Islet precursor cell (in vitro differentiated cells): Measurements from ENCODE around the gene NUP50.
"Not testable (repeated sequence)": the region's sequence is repeated elsewhere in the genome, so short reads cannot be mapped to it uniquely, and the experiment has no call there.

Source experiments
- DNase-seq: peaks from one replicate; pipeline ENCODE4 v3.0.0-alpha.2; 2018

NUP50 gene

DNA sequence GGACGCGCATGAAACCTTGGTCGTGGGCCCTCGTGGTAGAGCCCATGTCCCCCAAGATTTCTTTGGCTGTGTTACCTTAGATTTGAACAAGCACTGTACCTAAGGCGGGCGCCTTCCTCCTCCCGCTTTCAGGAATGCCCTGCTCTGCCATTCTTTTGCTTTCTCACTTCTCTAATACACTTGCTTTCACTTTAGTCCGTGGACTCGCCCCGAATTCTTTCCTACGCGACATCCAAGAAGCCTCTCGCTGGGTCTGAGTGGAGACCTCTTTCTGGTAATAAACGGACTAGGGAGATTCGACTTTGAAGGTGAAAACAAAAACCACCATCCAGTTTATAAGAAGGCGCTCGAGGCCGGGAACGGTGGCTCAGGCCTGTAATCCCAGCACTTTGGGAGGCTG is 1.2 kb upstream of the NUP50 start:
- no peak for DNase-seq

DNA sequence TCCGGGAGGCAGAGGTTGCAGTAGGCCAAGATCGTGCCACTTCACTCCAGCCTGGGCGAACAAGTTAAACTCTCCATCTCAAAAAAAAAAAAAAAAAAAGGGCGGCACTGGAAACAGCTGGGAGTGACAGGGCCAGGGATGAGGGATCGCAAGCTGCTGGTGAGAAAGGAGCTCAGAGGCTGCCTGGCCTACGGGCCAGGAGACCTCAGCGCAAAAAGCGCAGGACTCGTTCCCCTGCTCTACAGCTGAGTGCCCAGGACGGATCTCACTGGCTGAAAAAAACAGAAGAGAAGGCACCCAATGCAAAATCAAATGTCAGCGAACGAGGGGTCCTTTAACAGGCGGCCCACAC is 650 bp upstream of the NUP50 start:
- DNase-seq, result peak; percentile 70

DNA sequence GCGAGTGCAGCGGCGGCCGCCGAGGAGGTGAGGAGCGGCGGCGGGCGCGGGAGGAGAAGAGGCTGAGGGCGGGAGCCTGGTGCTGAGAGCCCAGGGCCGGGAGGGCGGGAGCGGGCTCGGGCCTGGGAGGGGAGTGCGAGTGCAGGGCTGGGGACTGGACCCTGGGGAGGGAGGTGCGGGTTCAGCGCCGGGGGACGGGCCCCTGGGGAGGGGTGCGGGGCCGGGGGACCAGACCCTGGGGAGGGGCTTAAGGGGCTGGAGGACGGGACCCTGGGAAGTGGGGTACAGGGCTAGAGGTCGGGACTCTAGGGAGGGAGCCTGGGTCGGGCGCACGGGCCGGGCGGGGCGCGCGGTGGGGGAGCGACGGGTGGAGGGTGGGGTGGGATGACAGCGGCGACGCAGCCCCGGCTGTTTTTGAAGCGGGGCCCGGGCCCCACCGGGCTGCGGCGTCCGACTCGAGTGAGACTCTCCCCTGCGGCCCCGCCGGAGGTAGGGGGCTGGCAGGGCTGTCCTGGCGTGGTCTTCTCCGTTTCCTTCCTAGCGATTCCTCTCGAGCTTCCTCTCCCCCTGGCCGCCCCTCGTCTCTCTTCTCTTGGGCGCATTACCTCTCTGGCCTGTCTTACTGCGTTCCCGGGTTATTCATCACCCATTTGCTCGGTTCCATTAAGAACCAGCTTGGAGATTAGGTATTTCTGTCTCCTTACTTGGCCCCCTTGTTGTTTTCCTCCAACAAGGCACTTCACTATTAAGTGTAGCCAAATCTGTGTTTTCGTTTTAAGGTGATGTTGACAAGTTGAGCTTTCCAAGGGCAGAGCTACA is 754 bp downstream of the NUP50 start:
- peak; percentile 68 for DNase-seq

DNA sequence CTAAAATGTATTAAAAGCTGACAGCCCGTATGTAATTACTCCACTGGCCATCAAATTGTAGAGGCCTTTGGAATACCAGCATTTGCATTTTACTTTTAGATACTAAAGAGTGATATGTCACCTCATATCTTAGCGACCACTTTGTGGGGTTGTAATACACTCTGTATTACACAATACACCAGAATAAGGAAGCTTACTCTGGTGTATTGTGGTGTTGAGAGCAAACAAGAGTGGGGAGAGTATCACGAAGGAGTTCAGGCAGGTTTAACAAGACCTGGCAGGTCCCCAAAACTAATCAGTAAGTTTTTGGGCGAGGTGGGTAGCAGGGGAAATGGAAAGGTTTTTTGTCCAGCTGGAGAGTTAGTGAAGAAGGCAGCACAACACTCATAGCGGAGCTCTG is 3.2 kb downstream of the NUP50 start:
- no peak for DNase-seq

DNA sequence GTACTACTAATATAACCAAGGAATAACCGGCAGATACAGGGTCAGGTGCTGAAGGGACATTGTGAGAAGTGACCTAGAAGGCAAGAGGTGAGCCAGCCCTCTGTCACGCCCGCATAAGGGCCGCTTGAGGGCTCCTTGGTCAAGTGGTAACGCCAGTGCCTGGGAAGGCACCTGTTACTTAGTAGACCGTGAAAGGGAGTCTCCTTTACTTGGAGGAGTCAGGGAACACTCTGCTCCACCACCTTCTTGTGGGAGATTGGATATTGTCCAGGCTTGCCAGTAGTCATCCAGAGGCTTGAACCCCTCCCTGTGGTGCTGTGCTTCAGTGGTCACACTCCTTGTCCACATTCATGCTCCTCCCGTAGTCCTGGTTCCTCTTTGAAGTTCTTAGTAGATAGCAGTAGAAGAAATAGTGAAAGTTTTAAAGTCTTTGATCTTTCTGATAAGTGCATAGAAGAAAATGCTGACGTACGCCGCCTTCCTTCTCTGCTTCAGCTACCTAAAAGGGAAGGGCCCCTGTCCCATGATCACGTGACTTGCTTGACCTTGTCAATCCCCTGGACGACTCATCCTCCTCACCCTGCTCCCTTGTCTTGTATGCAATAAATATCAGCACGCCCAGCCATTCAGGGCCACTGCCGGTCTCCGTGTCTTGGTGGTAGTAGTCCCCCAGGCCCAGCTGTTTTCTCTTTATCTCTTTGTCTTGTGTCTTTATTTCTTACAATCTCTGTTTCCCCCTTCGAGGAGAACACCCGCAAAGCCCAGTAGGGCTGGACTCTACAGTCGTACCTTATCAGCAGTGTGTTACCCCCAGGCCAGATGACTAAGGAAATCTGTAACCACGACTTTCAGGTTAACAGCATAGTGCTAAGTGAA is 6.1 kb downstream of the NUP50 start:
- DNase-seq, result peak; percentile 85

DNA sequence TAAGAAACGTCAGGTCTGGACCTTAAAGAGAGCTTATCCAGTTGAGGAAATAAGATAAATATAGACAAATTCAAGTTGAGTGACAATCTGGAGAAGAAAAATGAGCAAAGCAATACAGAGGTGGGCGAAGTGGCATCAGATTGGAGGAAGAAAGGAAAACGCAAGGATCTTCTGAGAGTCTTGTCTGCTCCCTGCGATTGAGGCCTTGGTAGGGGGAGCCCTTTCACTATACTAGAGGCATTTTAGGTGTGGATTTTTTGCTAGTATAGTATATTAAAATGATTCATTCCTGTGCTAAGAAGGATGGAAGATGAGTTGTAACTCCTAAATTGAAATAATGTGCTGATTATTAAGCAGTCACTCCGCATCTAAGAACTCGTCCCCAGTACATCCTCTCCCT is 8.1 kb downstream of the NUP50 start:
- DNase-seq, result no peak

DNA sequence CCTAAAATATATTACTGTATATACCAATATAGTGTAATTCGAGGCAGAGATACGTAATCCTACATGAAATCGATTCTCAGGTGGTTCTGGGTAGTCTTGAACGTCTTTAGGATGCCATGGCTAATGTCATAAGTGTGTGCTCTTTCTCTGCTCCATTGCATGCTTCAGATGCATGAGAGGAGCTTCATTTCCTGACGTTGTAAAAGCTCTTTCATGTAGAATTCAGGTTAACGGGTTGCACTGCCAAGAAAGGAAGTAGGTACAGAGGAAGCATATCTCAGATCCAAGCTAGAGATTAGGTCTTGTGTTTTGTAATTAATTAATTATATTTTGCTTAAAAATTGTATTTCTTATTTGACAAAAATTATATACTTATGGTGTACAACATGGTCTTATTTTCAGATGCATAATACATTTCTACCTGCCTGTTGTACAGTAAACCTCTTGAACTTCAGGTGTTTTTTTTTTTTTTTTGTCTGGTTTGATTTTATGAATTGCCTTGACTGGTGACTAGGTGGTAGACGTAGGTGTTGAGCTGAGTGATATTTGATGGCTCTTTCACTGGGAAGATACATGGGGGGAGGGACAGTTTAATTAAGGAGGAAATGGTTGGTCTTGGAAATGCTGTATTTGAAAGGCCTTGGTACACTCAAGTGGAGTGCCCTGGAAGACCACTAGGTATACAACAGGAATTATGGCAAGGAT is 9.3 kb downstream of the NUP50 start:
- no peak for DNase-seq

DNA sequence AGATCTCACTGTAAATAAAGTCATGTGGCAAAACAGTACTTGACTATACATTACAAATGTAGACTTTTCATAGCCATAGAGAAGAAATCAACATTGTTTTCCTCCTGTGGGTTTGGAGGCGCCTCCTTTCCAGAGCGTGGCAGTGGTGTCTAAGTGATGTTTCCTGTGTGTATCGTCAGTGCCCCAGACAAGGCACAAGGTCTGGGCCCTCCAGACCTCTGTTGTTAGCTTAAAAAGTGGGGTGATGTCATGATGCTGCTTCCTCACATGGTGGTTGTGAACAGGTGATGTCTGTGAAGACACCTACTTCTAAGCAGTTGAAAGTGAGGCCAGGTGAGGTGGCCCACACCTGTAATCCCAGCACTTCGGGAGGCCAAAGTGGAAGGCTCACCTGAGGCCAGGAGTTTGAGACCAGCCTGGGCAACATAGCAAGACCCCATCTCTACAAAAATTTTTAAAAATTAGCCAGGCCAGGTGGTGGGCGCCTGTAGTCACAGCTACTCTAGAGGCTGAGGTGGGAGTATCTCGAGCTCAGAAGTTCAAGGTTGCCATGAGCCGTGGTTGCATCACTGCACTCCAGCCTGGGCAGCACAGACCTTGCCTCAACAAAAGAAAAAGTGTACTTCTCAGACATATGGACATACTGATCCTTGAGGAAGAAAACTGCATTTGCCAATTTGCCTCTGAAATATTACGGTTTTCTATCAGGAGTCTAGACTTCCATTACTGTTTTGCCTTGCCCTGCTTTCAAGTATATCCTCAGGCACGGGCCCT is 15.7 kb downstream of the NUP50 start:
- no peak for DNase-seq

DNA sequence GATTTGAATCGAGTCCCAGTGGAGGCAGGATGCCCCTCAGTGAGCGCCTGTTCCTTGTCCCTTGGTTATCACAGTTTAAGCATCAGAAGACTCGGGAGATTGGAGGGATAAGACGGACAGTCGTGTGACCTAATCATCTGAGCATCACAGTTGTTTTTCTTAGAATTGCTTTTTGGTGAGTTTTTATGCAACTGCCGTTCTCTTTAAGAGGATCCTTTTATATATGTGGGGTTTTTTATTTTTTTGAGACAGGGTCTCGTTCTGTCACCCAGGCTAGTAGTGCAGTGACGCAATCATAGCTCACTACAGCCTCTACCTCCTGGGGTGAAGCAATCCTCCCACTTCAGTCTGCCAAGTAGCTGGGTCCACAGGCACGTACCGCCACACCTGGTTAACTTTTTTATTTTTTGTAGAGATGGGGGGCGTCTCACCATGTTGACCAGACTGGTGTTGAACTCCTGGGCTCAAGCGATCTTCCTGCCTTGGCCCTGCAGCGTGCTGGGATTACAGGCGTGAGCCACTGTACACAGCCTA is 16.5 kb downstream of the NUP50 start:
- no peak for DNase-seq

DNA sequence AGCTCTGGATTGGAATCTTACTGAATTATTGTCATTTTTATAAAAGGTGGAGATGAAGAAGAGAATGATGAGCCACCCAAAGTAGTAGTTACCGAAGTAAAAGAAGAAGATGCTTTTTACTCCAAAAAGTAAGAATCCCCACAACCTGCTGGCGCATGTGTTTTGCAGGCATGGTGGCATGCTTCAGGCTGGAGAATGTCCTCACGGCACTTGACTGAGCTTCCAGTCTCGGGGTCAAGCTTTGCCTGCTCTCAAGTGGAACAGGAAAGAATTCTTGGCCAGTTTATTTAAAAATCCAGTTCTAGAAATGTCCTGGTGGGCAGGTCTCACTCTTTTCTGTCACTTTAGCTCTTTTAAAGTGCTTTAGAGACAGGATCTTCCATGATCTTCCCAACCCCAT is 17.5 kb downstream of the NUP50 start:
- DNase-seq, result no peak

DNA sequence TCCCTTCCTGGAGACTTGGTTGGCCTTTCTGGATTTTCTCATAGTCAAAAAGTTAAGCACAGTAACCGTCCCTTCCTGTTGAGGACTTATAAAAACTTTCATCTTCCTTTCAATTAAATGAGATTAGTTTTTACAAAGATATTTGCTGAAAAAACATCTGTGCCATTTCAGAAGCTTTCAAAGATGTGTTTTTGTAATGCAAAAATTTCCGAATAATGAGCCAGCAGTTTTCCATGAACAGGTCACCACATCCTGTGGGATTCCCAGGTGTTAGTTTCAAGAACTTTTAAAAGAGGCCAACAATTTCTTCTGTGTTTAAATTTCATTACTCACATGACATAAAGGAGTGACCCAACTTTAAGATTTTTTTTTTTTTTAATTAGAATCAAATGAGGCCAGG is 18.0 kb downstream of the NUP50 start:
- DNase-seq, result no peak

DNA sequence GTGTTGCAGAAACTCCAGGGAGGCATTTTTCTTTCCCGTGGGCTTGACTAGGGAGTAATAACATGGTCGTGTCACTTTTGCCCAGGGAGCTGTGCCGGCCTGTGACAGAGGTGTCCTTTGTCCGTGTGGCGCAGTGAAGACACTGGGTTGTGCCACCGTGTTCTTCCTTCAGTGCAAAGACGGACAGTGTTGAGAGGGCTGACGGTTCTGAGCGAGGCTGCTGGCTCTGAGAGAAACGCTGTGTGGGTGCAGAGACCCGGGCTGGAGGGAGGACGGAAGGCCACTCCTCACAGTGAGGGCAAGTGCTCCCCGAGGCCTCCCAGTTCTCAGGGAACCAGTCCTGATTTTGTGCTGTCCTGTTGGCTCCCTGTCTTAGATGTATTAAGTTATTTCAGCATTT is 20.2 kb downstream of the NUP50 start:
- DNase-seq, result no peak

DNA sequence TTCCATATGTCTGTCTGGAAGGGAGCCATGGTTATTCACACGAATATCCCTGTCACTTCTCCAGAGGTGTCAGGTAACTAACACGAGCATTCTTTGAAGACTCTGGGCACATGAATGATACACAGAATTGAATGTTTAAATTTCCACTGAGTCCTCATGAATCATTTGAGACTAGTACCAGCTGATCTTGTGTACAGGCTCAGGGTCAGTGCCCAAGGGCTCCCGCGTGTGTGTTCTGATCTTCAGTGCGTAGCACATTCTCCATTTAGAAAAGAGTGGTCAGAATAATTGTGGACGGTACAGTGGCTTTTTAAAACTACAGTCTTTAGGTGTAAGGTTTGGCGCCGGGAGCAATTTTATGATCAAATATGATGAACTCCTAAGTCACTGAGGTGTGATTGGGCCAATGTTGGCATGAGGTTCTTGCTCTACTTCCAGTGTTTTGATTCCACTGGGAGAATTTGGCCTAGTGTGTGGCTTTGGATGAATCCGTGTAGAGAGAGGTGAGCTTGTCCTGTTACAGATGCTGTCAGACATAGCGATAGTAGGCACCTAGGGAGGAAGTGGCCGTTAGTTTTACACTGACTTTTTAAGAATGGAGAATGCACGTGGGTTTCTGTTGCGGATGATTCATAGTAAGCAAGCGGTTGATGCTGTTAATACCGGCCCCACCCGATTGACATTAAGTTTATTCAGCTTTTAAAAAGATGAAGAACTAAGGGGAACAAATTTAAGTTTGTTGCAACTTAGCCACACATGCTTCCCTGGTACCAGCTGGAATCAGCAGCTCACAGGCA is 22.2 kb downstream of the NUP50 start:
- no peak for DNase-seq

DNA sequence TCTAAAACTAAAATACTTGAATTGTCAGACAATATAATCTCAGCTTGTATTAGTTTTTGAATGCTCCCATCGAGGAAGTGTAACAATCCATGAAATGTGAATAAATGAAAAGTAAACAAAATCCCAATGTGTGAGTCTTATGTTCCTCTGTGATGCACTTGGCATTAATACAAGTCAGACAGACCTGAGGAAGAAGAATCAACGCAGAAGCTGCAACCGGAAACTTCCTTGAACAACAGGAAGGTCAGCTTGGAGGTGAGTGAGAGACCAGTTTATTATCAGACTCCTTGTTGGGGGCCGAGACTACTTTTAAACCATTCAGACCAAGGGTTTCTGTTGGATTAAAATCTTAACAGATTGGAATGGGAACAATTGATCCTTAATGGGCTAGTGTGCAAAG is 24.2 kb downstream of the NUP50 start:
- DNase-seq, result no peak

DNA sequence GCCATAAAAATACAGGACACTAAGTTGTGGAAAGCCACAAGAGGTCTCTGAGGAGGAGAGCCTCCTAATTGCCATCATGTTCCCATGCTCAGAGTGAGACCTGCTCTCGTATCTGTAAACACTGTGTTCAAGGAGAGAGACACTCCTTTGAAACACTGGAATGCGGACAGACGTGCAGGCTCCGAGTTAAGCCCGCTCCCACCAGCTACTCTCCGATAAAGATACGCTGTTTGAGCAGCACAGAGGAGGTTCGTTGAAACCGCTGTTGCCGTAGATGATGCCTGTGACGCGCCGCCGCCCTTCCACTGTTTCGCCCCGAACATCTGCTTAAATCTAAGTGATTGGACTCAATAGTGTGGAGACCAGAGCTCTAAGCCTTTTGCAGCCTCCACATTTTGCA is 25.1 kb downstream of the NUP50 start:
- DNase-seq, result peak; percentile 59

DNA sequence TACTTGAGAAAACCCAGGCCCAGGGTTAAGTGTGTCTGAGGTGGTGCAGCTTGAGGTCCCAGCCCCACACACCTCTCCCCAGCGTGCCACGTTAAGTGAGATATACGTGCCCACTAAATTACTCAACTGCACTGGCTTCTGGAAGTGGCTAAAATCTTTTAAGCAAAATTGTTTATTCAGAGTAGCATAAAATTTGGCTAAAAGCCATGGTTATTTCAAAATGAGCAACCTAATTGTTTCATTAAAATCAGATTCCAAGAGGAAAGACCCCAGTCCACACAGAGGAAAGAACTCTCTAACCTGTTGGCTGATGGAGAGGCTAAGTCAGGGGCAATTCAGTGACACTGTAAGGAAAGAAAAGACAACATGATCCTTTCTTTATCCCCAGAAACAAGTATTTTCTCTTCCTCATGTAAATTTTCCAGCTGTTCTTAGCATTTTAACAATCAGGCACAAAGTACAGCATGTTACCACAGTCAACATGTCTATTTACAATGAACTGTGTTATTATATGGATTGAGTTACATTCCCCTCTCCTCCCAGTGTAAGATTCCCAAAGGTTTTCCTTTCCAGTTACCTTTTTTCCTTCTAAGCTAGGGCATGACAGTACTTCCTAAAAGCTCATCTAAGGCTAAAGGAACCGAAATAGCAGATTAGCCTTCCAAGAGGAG is 26.6 kb downstream of the NUP50 start:
- DNase-seq, result no peak

DNA sequence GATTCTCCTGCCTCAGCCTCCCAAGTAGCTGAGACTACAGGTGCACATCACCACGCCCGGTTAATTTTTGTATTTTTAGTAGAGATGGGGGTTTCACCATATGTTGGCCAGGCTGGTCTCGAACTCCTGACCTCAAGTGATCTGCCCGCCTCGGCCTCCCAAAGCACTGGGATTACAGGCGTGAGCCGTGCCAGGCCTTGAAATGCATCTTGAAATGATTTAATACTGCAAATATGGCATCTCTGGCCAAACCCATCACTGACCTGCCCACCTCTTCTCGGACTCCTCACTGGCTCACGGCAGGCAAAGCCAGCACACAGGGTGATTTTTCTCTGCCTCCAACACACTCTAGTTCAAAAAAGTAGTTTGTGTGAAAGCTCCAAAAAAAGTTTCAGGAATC is 28.0 kb downstream of the NUP50 start:
- not testable (repeated sequence) for DNase-seq

DNA sequence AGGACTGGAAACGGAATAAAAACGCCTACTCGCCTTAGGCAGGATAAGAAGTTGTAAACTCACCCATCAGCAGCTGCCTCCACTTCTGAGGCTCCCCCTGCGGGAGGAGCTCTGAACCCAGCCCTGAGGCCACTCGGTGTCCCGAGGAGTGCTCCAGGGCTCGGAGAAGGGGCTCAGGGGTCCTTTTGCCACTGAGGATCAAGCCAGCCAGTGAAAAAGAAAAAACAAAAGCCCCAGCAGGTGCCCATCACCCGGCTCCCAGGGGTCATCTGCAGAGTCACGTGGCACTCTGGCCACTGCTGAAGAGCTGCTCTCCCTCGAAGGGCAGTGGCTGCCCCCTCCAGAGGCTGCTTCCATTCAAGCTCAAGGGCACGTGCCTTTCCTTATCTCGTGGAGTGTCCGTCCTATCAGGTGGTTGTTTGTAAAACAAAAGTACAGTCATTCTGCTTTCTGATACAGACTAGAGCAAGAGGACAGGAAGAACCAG is 29.0 kb downstream of the NUP50 start:
- DNase-seq, result peak; percentile 62

DNA sequence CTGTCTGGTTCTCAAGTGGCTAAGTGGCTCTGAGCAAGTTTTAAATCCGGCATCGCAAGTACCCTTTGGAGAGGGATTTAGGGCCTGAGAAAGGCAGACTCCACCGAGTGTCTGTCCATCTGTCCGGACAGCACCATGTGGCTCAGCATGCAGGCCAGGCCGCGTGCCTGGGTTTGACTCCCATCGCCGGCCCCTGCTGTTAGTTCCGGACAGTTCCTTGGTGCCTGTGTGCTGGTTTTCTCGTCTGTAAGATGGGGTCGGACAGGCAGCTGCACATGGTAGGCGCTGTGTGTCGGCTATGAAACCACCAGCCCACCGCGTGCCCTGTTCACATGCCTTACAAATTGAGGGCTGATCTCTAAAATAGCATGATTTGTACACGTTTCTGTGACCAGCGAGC is 31.0 kb downstream of the NUP50 start:
- no peak for DNase-seq

DNA sequence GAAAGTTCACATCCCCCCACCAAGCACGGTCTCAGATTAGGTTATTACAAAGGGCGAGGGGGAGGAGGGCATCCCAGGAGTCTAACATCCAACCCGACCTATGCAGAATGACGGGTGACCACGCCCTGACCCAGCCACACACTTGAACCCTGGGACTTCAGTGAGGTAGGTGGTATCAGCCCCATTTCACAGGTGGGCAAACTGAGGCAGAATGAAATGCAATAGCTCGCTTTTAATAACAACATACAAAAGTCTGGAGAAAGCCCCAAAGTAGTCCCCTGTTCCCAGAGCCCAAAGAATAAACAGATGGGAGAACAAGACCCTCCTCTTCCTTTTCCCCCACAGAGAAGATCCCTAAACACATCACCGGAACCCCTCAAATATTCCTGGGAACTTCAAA is 31.9 kb downstream of the NUP50 start:
- DNase-seq, result no peak

DNA sequence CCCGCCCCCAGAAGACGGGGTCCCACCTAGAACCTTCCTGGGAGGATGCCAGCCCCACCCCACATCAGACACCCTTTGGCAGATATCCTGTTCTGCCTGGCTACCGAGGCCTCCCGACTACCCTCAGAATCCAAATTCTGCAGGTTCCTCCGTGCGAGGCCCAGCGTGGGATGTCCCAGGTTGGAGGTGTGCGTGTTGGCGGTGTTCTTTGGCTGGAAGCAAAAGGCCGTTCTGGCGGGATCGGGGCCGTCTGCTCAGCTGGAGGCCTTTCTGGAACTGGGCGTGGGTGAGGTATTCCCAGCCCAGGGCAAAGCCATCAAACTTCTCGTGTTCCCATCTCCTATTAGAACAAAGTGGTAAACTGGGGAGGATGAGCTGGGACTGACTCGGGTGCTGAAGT is 32.6 kb downstream of the NUP50 start:
- no peak for DNase-seq
